IPS DF 4.7 (cell line): ENCODE results near the gene ACHE.

Experiments used
- DNase-seq: peaks from one replicate; pipeline ENCODE4 v3.0.0-alpha.2; 2013; ENCODE audit warnings: low spot score; ENCODE audit errors: extremely low read depth

Gene ACHE

DNA sequence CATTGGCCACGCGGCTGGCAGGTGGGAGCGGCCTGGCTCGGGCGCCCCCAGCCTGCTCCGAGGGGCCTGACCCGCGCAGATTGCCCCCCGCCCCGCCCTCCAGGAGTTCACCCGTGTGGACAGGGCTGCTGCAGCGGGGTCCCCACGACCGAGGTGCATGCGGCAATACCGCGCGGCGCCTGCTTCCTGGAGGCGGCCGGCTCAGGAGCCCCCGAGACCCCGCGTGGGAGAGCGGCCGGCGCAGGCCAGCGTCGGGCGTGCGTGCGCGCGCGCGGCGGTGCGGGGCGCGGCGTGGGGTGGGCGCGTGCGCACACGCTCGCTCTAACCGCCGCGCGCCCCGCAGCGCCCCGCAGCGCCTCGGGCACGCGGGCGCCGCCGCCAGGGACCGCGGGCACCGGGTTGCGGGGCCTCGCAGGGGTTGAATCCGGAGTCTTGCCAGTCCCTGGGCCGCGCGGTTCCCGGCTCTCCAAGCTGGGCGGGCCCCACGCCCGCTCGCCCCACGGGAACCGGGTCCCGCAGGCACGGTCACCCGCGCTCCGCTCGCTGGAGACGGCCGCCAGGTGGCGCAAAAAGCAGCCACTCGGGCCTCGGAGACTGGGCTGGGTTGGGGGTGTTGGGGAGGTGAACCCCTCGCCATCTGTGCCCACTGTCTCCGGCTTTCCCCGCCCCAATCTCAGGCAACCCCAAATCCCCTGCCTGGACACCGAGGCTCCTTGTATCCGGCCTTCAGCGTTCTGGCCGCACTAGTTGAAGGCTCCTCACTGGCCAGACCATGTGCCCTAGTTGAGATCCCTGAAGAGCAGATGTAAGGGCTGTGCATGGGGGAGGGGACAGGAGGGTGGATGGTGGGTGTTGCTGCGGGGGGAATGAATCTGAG lies 1.3 kb upstream of the ACHE start:
- DNase-seq = no peak

DNA sequence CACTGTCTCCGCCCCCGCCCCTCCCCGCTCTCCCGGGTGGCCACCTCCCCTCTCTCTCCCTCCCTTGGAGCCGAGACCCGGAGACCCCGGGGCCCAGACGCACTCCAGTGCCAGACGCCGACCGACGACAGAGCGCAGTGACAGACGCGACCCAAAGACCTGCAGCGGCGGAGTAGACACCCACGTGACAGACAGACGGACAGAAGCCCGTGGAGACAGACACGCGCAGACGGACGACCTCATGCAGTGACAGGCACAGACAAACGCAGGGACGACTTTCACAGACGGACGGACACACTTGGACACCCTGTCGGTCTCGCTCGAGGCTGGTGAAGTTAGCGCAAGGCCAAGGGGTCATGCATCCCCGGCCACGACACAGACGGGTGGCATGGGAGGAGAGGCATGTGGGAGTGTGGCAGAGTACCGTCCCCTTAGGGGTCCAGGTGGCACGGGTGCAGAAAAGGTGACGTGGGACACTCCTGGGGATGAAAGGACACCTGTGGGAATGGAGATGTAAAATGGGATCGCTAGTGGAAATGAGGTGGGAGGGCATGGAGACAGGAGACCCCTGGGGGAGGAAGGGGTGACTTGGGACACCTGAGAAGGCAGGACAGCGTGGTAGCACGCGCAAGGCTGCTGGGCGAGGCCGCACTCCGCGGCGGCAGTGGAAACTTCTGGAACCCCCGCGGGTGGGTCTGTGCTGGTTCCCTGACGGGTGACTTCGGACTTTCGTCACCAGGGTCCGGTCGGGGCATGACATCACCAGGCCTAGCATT lies 456 bp upstream of the ACHE start:
- no peak for DNase-seq

DNA sequence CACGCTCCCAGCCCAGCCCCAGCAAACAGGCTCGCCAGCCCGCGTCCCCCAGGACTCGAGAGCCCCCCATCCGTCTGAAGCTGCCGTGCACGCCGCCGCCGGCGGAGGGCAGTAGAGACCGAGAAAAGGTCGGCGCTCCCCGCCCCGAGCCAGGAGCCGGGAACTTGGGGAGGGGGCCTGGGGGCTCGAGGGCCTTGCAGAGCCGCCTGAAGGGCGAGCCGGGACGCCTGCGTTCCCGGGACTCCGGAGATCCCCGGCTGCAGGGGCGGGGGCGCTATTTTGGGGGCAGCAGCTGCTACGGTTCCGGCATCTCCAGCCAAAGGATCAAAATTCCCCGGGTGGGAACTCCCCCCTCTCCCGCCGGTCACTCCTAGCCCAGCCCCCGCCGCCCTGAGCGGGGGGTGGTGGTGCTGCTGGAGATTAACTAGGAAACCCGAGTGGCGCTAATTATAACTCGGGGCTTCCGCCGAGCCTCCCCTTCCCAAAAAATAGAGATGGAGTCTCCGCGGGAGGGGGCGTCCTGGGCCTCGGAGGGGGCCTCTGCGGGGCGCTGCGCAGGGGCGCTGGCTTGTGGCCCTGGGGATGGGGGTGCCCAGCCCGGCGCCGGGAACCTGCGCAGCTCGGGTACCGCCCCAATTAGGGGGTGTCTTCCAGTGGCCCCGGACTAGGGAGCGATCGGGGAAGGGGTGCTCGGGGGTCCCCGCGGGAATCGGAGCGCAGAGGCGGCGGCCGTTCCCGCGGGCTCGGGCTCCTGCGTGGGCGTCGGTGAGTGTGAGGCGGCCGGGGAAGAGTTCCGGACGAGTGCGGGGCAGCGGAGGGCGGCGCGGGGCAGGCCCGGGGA lies 608 bp downstream of the ACHE start:
- DNase-seq = no peak

DNA sequence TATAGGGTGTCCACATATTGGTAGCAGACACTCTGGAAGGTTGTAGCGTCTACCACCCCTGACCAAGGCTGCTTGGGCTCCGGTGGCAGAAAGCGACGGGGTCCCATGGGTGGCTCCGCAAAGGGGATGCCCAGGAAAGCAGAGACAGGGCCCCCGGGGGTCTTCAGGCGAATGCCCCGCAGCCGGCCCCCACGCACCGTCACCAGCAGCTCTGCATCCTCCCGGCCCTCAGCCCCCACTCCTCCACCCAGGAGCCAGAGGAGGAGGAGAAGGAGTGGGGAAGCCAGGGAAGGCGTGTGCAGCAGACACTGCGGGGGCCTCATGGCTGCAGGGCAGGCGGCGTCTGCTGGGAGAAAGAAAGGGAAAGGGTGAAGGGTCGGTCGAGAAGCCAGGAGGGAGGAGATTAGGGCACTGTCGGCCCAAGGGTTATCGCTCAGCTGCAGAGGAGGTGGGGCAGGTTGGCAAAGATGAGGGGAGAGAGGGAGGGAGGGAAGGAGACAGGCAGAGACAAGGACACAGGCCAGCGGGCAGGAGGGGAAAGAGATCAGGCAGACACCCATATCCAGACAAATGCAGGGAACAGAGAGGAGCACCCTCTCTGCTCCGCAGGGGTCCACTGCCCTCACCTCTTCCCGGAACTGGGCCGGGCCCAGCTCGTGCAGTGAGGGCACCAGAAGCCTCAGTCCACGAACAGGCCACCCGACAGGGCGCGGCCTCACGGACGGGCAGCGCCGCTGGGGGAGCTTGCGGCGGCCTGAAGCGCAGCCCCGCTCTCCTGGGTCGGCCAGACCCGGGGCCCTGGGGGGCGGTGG lies 1.6 kb downstream of the ACHE start:
- DNase-seq = no peak

DNA sequence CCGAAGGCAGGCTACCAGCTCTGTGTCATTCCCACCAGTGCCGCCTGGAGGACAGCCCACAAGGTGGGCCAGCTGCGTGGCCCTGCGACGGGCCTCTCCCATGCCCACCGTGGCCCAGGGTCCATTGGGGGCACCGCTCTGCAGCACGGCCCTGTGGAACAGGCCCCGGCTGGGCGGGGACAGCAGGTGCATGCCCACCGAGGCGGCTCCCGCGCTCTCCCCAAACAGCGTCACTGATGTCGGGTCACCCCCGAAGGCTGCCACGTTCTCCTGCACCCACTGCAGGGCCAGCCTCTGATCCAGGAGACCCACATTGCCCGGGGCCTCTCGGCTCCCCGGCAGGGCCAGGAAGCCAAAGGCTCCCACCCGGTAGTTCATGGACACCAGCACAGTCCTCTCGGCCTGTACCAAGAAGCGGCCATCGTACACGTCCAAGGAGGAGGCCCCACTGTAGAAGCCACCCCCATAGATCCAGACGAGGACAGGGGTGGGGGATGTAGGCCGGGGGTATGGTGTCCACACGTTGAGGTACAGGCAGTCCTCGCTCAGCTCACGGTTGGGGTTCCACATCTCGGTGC lies 2.3 kb downstream of the ACHE start:
- DNase-seq = no peak

DNA sequence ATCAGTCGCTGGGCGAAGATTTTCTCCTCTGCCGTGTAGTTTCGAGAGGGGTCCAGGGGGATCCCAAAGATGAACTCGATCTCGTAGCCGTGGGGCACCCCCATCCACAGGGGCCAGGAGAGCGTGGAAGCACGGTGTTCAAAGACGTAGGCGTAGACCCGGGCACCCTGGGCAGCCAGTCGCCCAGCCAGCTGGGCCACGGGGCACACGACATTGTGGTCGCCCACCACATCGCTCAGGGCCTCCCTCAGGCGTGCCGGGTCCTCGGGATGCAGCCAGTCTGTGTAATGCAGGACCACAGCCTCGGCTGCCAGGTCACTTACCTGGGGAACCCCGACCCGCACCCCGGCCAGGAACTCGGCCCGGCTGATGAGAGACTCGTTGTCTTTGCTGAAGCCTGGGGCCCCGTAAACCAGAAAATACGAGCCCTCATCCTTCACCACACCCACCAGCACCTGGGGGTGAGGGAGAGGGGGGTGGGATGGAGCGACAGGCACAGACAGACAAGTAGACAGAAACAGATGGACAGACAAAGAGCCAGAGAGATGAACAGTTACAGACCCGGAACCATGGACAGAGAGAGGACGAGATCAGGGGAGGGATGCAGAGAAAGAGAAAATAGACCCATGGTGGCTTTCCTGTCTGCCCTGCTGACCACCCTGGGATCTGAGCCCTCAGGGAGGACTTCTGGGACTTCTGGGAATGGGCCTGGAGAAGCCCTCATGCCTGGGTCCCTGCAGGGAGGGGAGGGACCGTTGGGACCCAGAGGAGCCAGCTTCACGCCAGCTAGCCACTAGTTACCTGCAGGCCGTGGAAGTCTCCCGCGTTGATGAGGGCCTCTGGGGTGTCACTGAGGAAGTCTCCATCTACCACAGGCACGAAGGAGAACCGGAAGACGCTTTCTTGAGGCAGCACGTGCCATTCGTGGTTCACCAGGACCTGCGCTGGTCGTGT lies 3.0 kb downstream of the ACHE start:
- DNase-seq = no peak

DNA sequence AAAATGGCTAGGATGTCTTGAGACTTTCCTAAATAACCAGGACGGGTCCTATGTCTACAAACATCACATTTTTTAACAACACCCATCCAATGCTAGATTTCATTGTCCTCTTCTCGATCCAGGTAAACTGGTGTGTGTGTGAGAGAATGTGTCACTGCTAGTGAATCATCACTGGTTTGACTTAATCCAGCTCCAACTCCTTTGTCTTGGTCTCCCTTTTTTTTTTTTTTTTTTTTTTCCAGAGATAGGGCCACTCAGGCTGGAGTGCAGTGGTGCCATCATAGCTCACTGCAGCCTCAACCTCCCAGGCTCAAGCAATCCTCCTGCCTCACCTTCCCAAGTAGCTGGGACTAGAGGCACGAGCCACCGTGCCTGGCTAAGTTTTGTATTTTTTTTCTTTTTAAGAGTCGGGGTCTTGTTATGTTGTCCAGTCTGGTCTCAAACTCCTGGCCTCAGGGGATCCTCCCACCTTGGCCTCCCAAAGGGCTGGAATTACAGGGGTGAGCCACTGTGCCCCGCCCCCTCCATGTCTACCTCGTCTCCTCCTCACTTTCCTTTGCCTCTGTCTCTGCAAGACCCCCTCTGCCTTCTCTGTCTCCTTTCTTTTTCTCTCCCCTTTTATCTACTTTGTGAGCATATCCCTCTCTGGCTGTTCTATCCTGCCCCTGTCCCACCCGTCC lies 4.0 kb downstream of the ACHE start:
- DNase-seq = no peak

DNA sequence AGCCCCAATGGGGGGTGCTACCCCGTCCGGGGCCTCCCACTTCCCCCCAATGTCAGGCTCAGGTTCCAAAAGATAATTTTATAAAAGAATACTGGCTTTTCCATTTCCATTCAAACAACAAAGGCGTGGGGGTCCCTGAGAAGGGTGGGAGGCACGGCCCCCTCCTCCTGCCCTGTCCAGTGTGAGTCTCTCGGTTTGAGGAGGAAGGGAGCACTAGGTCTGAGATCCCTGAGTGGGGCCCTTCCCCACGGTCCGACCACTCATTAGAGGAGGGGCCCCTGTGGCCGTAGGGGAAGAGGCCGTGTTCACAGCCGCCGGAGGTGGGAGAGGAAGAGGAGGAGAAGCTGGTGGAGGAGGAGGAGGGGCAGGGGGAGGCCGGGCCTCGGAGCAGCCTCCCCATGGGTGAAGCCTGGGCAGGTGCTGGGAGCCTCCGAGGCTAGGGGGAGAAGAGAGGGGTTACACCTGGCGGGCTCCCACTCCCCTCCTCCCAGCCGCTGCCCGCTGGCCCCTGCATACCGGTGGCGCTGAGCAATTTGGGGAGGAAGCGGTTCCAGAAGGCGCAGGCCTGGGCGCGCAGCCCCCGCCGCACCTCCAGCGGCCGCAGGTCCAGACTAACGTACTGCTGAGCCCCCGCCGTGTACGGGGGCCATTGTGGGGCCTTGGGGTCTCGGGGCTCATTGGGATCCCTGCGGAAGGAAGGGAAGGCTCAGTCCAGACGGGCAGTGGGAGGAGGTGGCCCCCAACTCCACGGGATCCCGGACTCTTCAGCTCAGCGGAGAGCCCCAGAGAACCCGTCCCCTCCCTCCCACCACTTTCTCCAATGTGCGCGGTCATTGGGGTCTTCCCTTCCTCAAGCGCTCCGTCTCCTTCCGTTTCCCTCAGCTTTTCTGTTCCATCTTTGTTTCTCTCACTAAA lies 4.8 kb downstream of the ACHE start:
- DNase-seq = no peak

DNA sequence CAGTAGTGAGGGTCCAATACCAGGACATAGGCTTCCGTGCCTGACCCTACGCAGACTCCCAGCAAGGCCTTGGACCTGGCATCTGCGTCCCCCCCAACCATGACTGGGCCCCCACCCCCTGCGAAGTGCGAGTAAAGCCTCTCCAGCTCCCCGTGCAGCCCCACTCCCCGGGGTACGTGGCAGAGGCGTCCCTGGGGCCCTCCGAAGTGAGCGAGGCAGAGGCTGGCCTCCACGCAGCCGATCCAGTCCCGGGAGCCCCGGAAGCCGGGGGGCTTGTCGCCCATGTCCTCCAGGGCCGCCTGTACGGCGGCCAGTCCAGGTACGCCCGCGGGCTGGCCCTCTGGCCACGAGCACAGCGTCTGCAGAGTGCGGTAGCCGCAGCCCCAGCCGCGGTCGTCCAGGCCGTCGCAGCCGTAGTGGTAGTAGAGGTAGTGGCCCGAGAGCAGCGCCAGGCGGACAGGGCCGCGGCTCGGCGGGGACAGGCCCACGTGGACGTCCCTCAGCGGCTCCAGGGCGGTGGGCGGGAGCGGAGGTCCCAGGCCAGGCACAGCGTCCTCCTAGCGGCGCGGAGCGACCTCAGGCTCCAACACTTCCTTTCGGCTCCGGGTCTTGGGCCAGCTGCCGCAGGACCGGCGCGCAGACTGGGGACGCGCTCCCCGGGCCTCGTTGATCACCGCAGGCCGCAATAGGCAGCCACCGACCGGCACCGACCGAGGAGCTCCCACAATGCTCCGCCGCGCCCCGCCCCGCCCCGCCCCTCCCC lies 6.5 kb downstream of the ACHE start, which contains the start of gene UFSP1:
TSS of gene UFSP1 (minus strand) at position 728 of the 763 bp plus-strand sequence. CDS start at position 284, 444 bp downstream.
- DNase-seq = no peak

DNA sequence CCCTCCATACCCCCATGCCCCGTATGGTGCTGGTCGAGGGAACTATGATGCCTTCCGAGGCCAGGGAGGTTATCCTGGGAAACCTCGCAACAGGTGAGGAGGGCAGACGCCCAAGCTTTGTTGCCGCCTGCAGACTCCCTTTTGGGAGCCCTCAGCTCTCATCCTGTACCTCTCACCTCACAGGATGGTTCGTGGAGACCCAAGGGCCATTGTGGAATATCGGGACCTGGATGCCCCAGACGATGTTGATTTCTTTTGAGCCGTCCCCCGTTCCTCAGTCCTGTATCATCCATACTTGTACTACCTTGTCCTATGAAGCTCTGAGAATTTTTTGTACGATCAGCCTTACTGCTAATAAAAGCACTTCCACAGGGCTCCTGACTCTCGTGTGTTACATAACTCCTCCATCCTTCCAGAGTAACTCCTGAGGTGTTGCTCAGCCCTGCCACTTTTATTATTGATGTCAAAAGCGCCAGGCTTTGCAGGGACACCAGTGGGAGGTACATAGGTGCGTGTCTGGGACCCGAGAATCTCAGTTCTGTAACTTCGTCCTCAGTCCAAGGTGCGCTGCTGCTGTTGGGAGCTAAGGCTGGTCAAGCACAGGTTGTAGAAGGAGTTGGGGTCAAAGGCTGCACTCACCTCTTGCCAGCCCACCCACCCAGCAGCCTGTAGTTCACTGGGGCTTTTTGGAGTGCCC lies 7.2 kb downstream of the ACHE start:
- no peak for DNase-seq

DNA sequence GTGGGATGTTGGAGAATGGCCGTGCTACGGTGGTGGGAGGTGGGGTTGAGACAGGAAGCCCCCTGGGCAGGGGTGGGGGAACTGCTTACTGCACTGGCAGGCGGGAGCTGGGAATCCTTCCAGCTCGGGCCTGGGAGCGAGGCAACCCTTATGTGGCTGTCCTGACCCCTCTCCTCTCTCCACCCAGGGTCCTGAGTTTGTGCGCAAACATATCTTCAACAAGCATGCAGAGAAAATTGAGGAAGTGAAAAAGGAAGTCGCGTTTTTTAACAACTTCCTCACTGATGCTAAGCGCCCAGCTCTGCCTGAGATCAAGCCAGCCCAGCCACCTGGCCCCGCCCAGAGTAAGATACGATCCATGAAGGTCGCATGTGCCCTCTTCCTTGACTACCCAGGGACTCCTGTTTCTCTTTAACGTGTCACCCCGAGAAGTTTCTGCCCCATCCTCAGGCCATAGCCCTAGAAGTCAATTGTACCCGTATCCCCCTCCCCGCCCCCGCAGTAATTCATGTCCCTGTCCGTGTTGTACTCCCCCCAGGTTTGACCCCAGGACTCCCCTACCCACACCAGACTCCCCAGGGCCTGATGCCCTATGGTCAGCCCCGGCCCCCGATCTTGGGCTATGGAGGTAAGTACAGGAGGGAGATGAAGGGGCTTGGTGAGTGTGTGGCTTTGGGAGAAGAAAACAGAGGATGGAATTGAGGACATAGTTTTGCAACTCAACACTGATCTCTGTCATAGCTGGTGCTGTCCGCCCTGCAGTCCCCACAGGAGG lies 8.0 kb downstream of the ACHE start:
- no peak for DNase-seq

DNA sequence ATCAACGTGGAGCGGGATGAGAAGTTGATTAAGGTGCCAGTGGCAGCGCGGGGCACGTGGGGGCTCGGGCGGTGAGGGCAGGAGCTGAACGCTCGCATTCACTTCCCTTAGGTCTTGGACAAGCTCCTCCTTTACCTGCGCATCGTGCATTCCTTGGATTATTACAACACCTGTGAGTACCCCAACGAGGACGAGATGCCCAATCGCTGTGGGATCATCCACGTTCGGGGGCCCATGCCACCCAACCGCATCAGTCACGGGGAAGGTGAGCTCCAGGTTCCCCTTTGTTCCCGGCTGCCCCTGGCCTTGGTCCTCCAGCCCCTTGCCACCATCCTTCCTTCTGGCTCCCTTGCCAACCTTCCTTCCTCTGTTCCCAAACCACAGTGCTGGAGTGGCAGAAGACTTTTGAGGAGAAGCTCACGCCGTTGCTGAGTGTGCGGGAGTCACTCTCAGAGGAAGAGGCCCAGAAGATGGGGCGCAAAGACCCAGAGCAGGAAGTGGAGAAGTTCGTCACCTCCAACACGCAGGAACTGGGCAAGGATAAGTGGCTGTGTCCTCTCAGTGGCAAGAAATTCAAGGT lies 8.7 kb downstream of the ACHE start:
- DNase-seq = no peak

DNA sequence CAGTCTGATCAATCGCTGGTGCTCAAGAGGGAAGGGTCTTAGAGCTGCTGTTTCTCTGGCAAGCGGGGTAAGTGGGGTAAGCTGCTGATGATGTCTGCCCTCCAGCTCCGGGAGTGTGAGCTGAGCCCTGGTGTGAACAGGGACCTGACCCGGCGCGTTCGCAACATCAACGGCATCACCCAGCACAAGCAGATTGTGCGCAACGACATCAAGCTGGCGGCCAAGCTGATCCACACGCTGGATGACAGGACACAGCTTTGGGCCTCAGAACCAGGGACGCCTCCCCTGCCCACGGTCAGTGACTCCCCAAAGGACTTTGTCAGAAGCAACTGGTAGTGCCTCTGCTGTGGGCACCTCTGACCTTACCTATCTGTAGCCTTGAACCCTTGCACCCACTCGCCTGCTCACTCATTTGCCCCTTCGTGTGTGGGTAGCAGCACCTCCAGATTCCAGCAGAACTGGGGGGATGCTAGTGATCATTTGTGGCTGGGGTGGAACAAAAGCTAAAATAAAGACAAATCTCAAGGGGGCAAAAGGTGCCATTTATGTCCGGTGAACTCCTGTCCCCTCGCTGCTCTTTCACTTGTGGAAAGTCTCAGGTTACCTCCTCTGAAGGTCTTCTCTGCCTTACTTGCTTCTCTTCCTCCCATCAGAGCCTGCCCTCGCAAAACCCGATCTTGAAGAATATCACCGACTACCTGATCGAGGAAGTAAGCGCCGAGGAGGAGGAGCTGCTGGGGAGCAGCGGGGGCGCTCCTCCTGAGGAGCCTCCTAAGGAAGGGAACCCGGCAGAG lies 9.3 kb downstream of the ACHE start:
- DNase-seq = no peak

DNA sequence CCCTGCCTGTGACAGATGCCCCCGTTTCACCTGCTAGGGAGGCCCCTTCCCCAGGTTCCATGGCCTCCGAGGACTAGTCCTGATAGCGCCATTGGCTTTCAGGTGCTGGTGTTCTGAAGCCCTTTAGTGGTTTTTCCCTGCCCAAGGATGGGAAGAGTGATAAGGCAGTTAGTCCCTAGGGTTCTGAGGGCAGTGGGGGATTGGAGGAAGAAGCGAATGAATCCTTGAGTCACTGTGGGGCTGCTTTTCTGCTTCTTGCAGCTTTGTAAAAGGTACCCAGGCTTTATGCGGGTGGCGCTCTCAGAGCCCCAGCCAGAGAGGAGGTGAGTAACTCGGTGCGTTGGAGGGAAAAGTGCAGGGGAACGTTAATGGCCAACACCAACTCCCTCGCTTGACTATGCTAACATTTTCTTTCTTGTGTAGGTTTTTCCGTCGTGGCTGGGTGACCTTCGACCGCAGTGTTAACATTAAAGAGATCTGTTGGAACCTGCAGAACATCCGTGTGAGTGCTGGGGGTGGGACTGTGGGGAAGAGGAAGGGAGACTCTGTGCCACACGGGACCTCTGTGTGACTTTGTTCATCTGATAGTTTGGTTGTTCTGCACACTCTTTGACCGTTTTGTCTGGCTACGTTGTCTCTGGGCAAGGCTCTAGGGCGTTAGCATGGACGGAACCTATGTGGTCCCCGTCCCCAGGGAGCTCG lies 10.1 kb downstream of the ACHE start:
- DNase-seq = no peak
